HG03571 (cell line): ENCODE measurements around the gene FAM222A.

Source experiments
- ATAC-seq: cut with Tn5 transposase; IDR thresholded peaks from one replicate; pipeline ENCODE4 v1.9.1; 2021; ENCODE audit not compliant: unreplicated experiment

Gene FAM222A

GRCh38 chr12:109737126-109737525, 23.5 kb downstream of the FAM222A start:
- no peak for ATAC-seq

GRCh38 chr12:109737631-109738030, 24.0 kb downstream of the FAM222A start:
- ATAC-seq: no peak

GRCh38 chr12:109738209-109738608, 24.6 kb downstream of the FAM222A start:
- no peak for ATAC-seq

- no peak for ATAC-seq
Measured at GRCh38 chr12:109738878-109739665, 25.4 kb downstream of the FAM222A start.

GRCh38 chr12:109739747-109740693, 26.4 kb downstream of the FAM222A start:
- ATAC-seq: no peak

GRCh38 chr12:109740694-109741245, 27.1 kb downstream of the FAM222A start:
- ATAC-seq: no peak

GRCh38 chr12:109741286-109741969, 27.8 kb downstream of the FAM222A start:
- no peak for ATAC-seq

GRCh38 chr12:109741970-109742703, 28.5 kb downstream of the FAM222A start:
- ATAC-seq: no peak

- ATAC-seq: no peak
Measured at GRCh38 chr12:109743076-109743910, 29.7 kb downstream of the FAM222A start.

GRCh38 chr12:109744026-109744425, 30.4 kb downstream of the FAM222A start:
- ATAC-seq: no peak

- no peak for ATAC-seq
Measured at GRCh38 chr12:109744986-109745942, 31.6 kb downstream of the FAM222A start.

- no peak for ATAC-seq
Measured at GRCh38 chr12:109752117-109753053, 38.8 kb downstream of the FAM222A start.

GRCh38 chr12:109753054-109753401, 39.4 kb downstream of the FAM222A start:
- ATAC-seq: no peak

- no peak for ATAC-seq
Measured at GRCh38 chr12:109753959-109754358, 40.3 kb downstream of the FAM222A start.

GRCh38 chr12:109756457-109756856, 42.8 kb downstream of the FAM222A start:
- ATAC-seq: no peak

GRCh38 chr12:109757671-109758265, 44.1 kb downstream of the FAM222A start:
- no peak for ATAC-seq
